HUDEP-2 (cell line): ENCODE data around the gene COL17A1.

Source experiments
- DNase-seq, 76 experiments: peaks; one replicate each; lab custom pipeline; 2025; ENCODE audit not compliant: unreplicated experiment in 76 of 76; lab: John Stamatoyannopoulos, UW

Gene COL17A1

GRCh38 chr10:104085801-104086400 lies at the start of gene COL17A1:
Gene COL17A1 (minus strand): TSS chr10:104085880. CDS start chr10:104080673, 5,207 bp downstream.
- DNase-seq, result no peak

- no peak for DNase-seq
Observed at GRCh38 chr10:104130041-104130440, 44.4 kb upstream of the COL17A1 start.

GRCh38 chr10:104128214-104128613 lies 42.5 kb upstream of the COL17A1 start:
- no peak for DNase-seq

GRCh38 chr10:104127411-104127810 lies 41.7 kb upstream of the COL17A1 start:
- peak in 62 of 76 experiments; percentile 2 to 63 (median 36) for DNase-seq

GRCh38 chr10:104123397-104123796 lies 37.7 kb upstream of the COL17A1 start:
- peak in 2 of 76 experiments; percentile 18 to 23 for DNase-seq

- DNase-seq, result peak in 6 of 76 experiments; percentile 21 to 41 (median 29)
Observed at GRCh38 chr10:104122225-104123107, 36.8 kb upstream of the COL17A1 start.

- peak; percentile 20 to 99 (median 97) for DNase-seq
Observed at GRCh38 chr10:104121485-104122224, 36.0 kb upstream of the COL17A1 start, which contains the start of gene SFR1. Gene SFR1 (plus strand): TSS chr10:104122171. CDS start chr10:104122184, 13 bp downstream.

GRCh38 chr10:104120903-104121484 lies 35.3 kb upstream of the COL17A1 start:
- DNase-seq, result peak in 60 of 76 experiments; percentile 9 to 72 (median 46)

- no peak for DNase-seq
Observed at GRCh38 chr10:104120512-104120902, 34.8 kb upstream of the COL17A1 start.

GRCh38 chr10:104119996-104120395 lies 34.3 kb upstream of the COL17A1 start:
- DNase-seq, result no peak

- no peak for DNase-seq
Observed at GRCh38 chr10:104117839-104118323, 32.2 kb upstream of the COL17A1 start.

GRCh38 chr10:104113376-104113956 lies 27.8 kb upstream of the COL17A1 start:
- no peak for DNase-seq

- DNase-seq, result peak in 1 of 76 experiments; percentile 8
Observed at GRCh38 chr10:104109908-104110662, 24.4 kb upstream of the COL17A1 start.

GRCh38 chr10:104104926-104105325 lies 19.2 kb upstream of the COL17A1 start:
- no peak for DNase-seq

- no peak for DNase-seq
Observed at GRCh38 chr10:104104418-104104817, 18.7 kb upstream of the COL17A1 start.

- DNase-seq, result no peak
Observed at GRCh38 chr10:104103956-104104355, 18.3 kb upstream of the COL17A1 start.

- no peak for DNase-seq
Observed at GRCh38 chr10:104101902-104102301, 16.2 kb upstream of the COL17A1 start.

- no peak for DNase-seq
Observed at GRCh38 chr10:104100795-104101194, 15.1 kb upstream of the COL17A1 start.

- DNase-seq, result no peak
Observed at GRCh38 chr10:104099941-104100340, 14.3 kb upstream of the COL17A1 start.
